ENCODE measurements around the gene ZNF438.
A peak's percentile ranks its signal among the peaks of the same experiment; 100 is the strongest.

Gene ZNF438

GRCh38 chr10:31025142-31025541 is 6.5 kb downstream of the ZNF438 start:
- H3K4me3 ChIP-seq: no peak overlapping the region
- H3K36me3 ChIP-seq: no peaks in the 10 kb centered on the region
- DNase-seq: no peak
- intact Hi-C loops (cut with DNase I; ENCODE audit: low total_unique reads): loop anchor here (5.0 kb wide), 1 partner anchor 298 kb away; no protein-coding TSS in a partner anchor
- H3K27me3 ChIP-seq: no peaks in the 10 kb centered on the region
- no peaks in the 10 kb centered on the region for H3K9me3 ChIP-seq
- H3K27ac ChIP-seq: peak overlapping the region in 1 of 2 donors; percentile 24
- peaks cover 0 to 47% (median 17%) of the 10 kb centered on the region in 4 donors for H3K4me1 ChIP-seq
- TF ChIP-seq CTCF (IDR thresholded peaks at IDR 0.05): no peak

- no peak overlapping the region for H3K27ac ChIP-seq
- no peak for TF ChIP-seq CTCF (IDR thresholded peaks at IDR 0.05)
- intact Hi-C loops (cut with DNase I; ENCODE audit: low total_unique reads): no loop called here
- no peaks in the 10 kb centered on the region for H3K27me3 ChIP-seq
- no peak for DNase-seq
- peaks cover 0 to 47% (median 11%) of the 10 kb centered on the region in 4 donors for H3K4me1 ChIP-seq
- no peaks in the 10 kb centered on the region for H3K36me3 ChIP-seq
- no peaks in the 10 kb centered on the region for H3K9me3 ChIP-seq
- no peak overlapping the region for H3K4me3 ChIP-seq
Observed at GRCh38 chr10:31023558-31023957, 8.1 kb downstream of the ZNF438 start.

GRCh38 chr10:31020209-31020608 is 11.5 kb downstream of the ZNF438 start:
- Histone ChIP-seq H3K27ac (no peak overlapping the region), H3K27me3 (no peaks in the 10 kb centered on the region), H3K36me3 (no peaks in the 10 kb centered on the region), H3K4me3 (no peak overlapping the region), H3K9me3 (no peaks in the 10 kb centered on the region), H3K4me1 (peaks cover 0 to 53% (median 13%) of the 10 kb centered on the region in 4 donors)
- DNase-seq: no peak
- no peak for TF ChIP-seq CTCF (IDR thresholded peaks at IDR 0.05)
- intact Hi-C loops (cut with DNase I; ENCODE audit: low total_unique reads): no loop called here

GRCh38 chr10:31018962-31019361 is 12.7 kb downstream of the ZNF438 start:
- peaks cover 0 to 41% (median 11%) of the 10 kb centered on the region in 4 donors for H3K4me1 ChIP-seq
- no peak for DNase-seq
- H3K9me3 ChIP-seq: no peaks in the 10 kb centered on the region
- no peaks in the 10 kb centered on the region for H3K36me3 ChIP-seq
- intact Hi-C loops (cut with DNase I; ENCODE audit: low total_unique reads): no loop called here
- peak overlapping the region; percentile 18 to 43 for H3K27ac ChIP-seq
- no peak for TF ChIP-seq CTCF (IDR thresholded peaks at IDR 0.05)
- no peaks in the 10 kb centered on the region for H3K27me3 ChIP-seq
- H3K4me3 ChIP-seq: no peak overlapping the region

GRCh38 chr10:31018356-31018750 is 13.3 kb downstream of the ZNF438 start:
- Histone ChIP-seq H3K4me1 (peaks cover 0 to 36% (median 11%) of the 10 kb centered on the region in 4 donors), H3K27me3 (no peaks in the 10 kb centered on the region), H3K4me3 (no peak overlapping the region), H3K36me3 (no peaks in the 10 kb centered on the region), H3K27ac (peak overlapping the region; percentile 18 to 43), H3K9me3 (no peaks in the 10 kb centered on the region)
- no peak for DNase-seq
- intact Hi-C loops (cut with DNase I; ENCODE audit: low total_unique reads): no loop called here
- no peak for TF ChIP-seq CTCF (IDR thresholded peaks at IDR 0.05)
